Stimulated activated CD8-positive, alpha-beta memory T cell treated with anti-CD3 and anti-CD28 coated beads, Interleukin-12 subunit alpha, Interleukin-12 subunit beta, amount 100 ng/mL, for 24 hours (primary cell): ENCODE results near the gene SUSD2.
"Not testable (repeated sequence)": the region's sequence is repeated elsewhere in the genome, so short reads cannot be mapped to it uniquely, and the experiment has no call there.

Experiments
- DNase-seq: peaks from one replicate; pipeline ENCODE4 v3.0.0-alpha.2; 2020; ENCODE audit errors: extremely low read depth

The SUSD2 gene

DNA sequence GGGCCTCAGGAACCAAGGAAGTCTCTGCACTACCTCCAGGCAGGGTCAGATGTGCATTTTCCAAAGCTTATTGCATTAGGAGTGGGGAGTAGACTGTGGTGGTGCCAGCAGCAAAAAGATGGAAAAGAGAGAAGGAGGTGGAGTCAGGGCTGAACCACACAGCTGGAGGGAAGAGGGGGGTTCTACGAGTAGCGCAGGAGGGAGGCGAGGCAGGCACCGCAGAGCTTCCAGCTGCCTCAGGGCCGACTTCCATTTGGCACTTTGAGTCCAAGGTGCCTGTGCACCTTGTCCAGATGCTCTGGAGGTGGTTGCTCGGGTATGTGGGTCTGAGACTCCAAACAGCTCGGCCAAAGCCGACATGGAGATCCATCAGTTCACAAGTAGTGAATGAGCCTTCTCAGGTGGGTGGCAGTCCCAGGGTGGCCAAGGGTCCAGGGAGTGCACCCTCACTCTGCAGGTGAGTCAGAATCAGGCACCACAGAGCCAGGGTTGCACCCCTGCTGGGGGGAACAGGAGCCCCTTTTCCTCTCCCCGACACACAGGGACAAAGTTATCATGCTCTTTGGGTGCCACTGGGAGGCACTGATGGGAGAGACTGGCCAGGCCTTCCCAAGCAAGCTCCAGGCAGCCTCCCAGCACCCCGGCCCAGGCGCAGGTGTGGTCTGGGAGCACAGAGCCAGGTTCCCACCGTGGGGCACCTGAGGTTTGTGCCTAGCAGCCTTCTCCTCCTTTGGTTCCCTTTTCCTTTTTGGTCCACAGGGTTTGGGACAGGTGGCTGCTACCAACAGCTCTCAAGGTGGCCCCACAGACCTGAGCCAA is 33.4 kb downstream of the SUSD2 start:
- DNase-seq: no peak

- no peak for DNase-seq
Measured at GRCh38 chr22:24216541-24217209, 35.4 kb downstream of the SUSD2 start.

GRCh38 chr22:24217384-24217783 is 36.1 kb downstream of the SUSD2 start:
- no peak for DNase-seq

DNA sequence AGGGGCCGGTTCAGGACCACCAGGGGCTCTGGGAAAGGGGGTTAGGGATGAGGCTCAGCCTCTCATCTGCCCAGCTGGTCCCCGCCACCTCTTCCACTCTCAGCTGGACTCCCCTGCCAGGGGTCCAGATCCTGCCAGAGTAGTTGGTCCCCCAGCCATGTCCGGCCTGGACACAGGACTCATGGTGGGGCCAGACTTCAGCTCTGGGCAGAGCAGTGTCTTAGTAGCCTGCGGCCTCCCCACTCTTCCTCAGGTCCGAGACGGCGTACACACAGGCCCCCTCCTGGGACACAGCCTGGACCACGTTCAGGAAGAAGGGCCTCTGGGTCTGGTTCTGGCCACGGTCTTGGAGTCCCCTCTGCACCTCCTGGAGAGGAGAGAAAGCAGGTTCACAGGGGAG is 38.5 kb downstream of the SUSD2 start:
- DNase-seq: no peak

GRCh38 chr22:24224468-24224867 is 43.2 kb downstream of the SUSD2 start:
- no peak for DNase-seq

DNA sequence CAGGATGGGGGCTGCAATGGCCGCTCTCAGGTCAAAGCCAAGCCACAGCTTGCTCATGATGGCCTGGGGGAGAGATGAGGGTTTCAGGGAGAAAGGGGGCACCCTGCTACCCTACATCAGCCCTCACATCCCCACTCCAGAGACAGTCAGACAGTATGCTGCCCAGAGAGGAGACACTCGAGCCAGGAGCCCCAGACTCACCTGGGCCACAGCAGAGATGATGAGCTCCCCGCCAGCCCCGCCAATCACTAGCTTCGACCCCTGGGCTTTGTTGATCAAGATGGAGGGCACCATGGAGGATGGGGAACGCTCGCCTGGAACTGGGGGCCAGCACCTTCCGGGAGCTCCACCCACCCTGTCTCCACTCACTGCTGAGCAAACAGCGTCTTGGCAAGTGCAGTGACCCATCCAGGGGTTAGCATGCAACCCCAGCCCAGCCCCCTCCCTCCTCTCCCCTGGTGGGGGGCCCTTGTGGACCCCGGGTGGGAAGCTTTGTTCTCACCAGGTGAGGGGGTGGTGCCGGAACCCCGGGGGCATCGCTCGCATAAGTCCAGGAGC is 43.8 kb downstream of the SUSD2 start:
- DNase-seq: no peak

DNA sequence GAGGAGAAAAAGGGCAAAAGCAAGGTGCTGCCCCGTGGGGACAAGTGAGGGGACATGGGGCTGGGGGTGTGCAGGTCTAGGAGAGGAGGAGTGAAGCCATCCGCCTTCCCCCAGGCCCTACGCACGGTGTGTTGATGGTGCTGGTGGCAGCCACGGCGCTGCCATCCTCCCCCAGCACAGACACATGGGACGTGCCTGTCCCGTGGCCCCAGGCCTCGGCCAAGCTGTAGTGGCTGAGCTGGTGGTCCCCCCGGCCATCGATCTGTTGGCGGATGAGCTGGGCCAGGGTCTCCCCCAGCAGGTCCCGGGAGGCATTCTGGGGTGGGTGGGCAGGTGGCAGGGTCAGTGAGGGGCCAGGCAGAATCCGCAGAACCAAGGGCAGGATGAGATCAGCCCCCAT is 44.7 kb downstream of the SUSD2 start:
- DNase-seq: no peak

- DNase-seq: peak; percentile 22
Measured at GRCh38 chr22:24230911-24231656, 49.8 kb downstream of the SUSD2 start.

- DNase-seq: no peak
Measured at GRCh38 chr22:24231706-24232105, 50.4 kb downstream of the SUSD2 start.

DNA sequence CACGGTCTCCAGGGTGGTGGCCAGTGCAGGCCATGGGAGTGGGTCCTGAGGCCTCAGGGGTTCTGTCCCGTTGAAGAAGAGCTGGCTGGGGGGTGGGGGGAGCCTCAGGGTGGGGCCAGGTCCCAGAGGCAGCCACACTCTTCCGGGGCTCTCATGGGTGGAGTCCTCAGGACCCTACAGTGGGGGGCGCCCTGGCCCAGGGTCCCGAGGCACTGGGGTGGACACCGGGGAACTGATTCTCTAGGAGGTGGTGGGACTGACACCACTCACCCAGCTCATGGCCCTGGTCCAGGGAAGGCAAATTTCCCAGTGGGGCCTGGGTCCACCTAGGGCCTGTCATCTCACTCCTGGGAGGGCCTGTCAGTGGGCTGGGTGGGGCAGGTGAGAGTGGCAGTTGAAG is 50.8 kb downstream of the SUSD2 start:
- no peak for DNase-seq

DNA sequence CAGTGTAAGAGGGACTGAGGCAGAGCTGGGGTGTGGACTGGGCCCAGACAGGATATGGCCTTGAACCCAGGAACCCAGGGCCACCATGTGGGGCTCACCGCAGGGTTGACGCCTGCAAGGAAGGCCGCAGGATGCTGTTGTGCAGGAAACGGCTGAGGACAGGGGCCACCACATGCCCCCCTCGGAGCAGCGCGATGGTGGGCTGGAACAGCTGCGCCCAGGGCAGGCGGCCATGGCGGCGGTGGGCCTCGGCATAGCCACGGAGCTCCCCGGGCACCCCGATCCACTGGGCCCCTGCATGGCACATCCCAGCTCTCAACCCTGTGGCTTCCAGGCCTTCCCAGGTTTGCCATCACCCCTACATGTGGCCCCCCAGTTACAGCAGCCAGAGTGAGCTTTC is 51.4 kb downstream of the SUSD2 start:
- DNase-seq: no peak

GRCh38 chr22:24233235-24233634 is 51.9 kb downstream of the SUSD2 start:
- no peak for DNase-seq

DNA sequence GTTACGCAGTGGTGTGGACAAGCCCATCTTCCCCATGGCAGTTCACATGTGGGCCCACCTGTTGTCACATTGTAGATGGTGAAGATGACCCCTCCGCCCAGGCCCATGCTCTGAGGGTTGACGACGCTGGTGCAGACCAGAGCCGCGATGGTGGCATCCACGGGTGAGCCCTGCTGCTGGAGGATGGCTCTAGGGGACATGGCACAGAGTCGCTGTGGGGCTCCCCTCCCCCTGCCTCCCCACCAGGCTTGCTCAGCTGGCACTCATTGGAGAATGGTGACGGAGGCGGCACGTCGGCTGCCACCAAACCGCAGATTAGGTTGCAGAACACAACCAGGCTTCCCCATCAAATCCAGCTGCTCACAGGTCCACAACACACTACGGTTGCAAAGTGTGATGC is 52.5 kb downstream of the SUSD2 start:
- no peak for DNase-seq

DNA sequence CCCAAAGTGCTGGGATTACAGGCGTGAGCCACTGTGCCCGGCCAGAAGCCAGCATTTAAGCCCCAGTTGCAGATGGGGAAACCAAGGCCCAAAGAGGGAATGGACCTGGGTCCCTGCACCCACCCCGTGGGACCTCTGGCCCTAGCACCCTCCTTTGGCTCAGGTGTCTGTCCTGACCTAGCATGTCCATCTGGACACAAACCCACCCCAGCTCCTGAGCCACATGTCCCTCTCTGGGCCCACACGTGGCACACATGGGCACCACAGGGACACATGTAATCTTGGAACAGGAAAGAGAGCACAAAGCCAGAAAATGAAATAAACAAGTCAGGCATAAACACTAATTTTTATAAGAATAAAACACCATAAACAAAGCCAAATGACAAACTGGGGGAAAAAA is 54.0 kb downstream of the SUSD2 start:
- DNase-seq: no peak

DNA sequence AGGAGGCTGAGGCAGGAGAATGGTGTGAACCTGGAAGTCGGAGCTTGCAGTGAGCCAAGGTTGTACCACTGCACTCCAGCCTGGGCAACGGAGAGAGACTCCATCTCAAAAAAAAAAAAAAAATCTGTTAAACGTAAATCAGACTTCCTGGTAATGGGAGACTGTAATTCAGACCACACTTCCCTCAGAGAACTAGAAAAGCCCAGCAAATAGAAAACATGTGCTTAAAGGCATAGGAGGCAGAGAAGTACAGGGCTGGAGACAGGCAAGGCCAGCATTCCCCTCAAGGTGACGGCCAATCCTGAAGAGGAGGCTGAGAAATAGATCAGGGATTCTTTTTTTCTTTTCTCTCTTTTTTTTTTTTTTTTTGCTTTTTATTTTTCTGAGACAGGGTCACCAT is 55.4 kb downstream of the SUSD2 start:
- DNase-seq: no peak

DNA sequence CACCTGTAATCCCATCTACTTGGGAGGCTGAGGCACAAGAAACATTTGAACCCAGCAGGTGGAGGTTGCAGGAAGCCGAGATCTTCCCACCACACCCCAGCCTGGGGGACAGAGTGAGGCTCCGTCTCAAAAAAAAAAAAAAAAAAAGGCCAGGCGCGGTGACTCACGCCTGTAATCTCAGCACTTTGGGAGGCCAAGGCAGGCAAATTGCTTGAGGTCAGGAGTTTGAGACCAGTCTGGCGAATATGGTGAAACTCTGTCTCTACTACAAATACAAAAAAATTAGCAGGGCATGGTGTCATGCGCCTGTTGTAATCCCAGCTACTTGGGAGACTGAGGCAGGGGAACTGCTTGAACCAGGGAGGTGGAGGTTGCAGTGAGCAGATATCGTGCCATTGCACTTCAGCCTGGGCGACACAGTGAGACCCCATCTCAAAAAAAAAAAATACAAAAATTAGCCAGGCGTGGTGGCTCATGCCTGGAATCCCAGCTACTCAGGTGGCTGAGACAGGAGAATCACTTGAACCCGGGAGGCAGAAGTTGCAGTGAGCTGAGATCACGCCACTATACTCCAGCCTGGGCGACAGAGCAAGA is 56.9 kb downstream of the SUSD2 start:
- not testable (repeated sequence) for DNase-seq
